ENCODE data around the gene DYNC2I2. TPM values are rescaled to one million over a fixed set of nuclear protein-coding genes. Genes with fewer than 3 reads are reported as not detected.
"Not testable (repeated sequence)": the region's sequence is repeated elsewhere in the genome, so short reads cannot be mapped to it uniquely, and the experiment has no call there.

The DYNC2I2 gene
- total RNA-seq, 1 donor from 2014 or later = 29.6 TPM

DNA sequence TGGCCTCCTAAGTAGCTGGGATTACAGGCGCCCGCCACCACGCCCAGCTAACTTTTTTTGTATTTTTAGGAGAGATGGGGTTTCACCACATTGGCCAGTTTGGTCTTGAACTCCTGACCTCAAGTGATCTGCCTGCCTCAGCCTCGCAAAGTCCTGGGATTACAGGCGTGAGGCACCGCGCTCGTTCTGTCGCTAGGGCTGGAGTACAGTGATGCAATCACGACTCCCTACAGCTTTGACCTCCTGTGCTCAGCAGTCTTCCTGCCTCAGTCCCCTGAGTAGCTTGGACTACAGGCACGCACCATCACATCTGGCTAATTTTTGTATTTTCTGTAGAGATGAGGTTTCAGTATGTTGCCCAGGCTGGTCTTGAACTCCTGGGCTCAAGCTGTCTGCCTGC, 69.7 kb downstream of the DYNC2I2 start:
- DNase-seq (ENCODE audit: low spot score); intact Hi-C loops (cut with DNase I): not testable (repeated sequence)

DNA sequence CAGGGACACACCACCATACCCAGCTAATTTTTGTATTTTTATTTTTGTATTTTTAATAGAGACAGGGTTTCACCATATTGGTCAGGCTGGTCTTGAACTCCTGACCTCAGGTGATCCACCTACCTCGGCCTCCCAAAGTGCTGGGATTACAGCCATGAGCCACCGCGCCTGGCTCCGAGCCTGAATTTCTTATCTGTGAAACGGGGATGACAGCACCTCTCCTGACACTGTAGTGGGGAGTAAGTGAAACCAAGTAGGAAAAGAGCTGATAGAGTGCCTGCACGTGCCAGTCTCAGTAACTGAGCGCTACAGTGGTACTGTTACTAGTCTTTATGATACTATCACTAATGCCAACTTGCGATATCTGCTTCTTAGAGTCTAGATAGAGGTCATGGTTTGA, 71.5 kb downstream of the DYNC2I2 start:
- intact Hi-C loops (cut with DNase I) = not testable (repeated sequence)

More for the DNA sequence above, 71.5 kb downstream of the DYNC2I2 start:
- not testable (repeated sequence) for DNase-seq (ENCODE audit: low spot score)

Other genes with a start within 250 kb of the DYNC2I2 start
- 16.6 TPM for gene CERCAM, start 236.0 kb downstream of the DYNC2I2 start, total RNA-seq
- 20.8 TPM for gene ODF2, start 200.8 kb downstream of the DYNC2I2 start, total RNA-seq
- gene GLE1, start 152.1 kb downstream of the DYNC2I2 start, total RNA-seq = 20.2 TPM
- 380 TPM for gene SPTAN1, start 104.3 kb downstream of the DYNC2I2 start, total RNA-seq
- 212 TPM for gene SET, start 32.4 kb upstream of the DYNC2I2 start, total RNA-seq
- gene PKN3, start 45.7 kb upstream of the DYNC2I2 start, total RNA-seq = 6.2 TPM
- 7.4 TPM for gene ZDHHC12, start 67.3 kb upstream of the DYNC2I2 start, total RNA-seq
- 51.8 TPM for gene ZER1, start 115.1 kb upstream of the DYNC2I2 start, total RNA-seq
- gene TBC1D13, start 130.4 kb upstream of the DYNC2I2 start, total RNA-seq = 15.7 TPM
- gene ENDOG, start 161.7 kb upstream of the DYNC2I2 start, total RNA-seq = 47.1 TPM
- gene SPOUT1, start 172.9 kb upstream of the DYNC2I2 start, total RNA-seq = 18.0 TPM
- gene KYAT1, start 225.1 kb upstream of the DYNC2I2 start, total RNA-seq = 9.2 TPM
- gene LRRC8A, start 225.3 kb upstream of the DYNC2I2 start, total RNA-seq = 24.2 TPM

Measured in cardiac septum (tissue), 1 donor.